Adrenal gland (tissue), 5 donors: ENCODE results near the gene CDON.

Experiments used
- CTCF ChIP-seq, 6 experiments: fragments of 450-650 bp in 4 of 6; fragments of 200-600 bp in 2 of 6; sonication (generic) in 1 of 6; IDR thresholded peaks; 1 replicate in 5 of 6; 2 replicates in 1 of 6; pipeline versions ENCODE4 v1.5.1 to v1.8.0; 2016 to 2021; ENCODE audit warnings: antibody characterized with exemption in 6 of 6, mild to moderate bottlenecking in 2 of 6, moderate library complexity in 1 of 6
- POLR2A ChIP-seq, 2 donors: fragments of 450-650 bp; IDR thresholded peaks; one replicate each; pipeline ENCODE4 v1.6.1; 2017; ENCODE audit warnings: antibody characterized with exemption in 2 of 2, mild to moderate bottlenecking in 2 of 2, moderate library complexity in 1 of 2
- donor health status: DM: no; HTN: no; CAD: no.

- no peak for TF ChIP-seq CTCF (IDR thresholded peaks at IDR 0.05)
- no peak for TF ChIP-seq POLR2A (IDR thresholded peaks at IDR 0.05)
Measured at GRCh38 chr11:125948278-125949051, 114.2 kb downstream of the CDON start.
